Islet precursor cell (in vitro differentiated cells): ENCODE measurements around the gene ZNF468.
"Not testable (repeated sequence)": the region's sequence is repeated elsewhere in the genome, so short reads cannot be mapped to it uniquely, and the experiment has no call there.

Experiments used
- DNase-seq: peaks from one replicate; pipeline ENCODE4 v3.0.0-alpha.2; 2018

ZNF468 gene

GRCh38 chr19:52857378-52858191, at the start of gene ZNF468:
Gene ZNF468 (minus strand): TSS chr19:52857619. CDS start chr19:52854272, 3,347 bp downstream.
- DNase-seq, result peak; percentile 94

- not testable (repeated sequence) for DNase-seq
These were observed 46.8 kb upstream of the ZNF468 start for GRCh38 chr19:52904052-52904780.

- no peak for DNase-seq
These were observed 44.4 kb upstream of the ZNF468 start for GRCh38 chr19:52901842-52902241.

DNA sequence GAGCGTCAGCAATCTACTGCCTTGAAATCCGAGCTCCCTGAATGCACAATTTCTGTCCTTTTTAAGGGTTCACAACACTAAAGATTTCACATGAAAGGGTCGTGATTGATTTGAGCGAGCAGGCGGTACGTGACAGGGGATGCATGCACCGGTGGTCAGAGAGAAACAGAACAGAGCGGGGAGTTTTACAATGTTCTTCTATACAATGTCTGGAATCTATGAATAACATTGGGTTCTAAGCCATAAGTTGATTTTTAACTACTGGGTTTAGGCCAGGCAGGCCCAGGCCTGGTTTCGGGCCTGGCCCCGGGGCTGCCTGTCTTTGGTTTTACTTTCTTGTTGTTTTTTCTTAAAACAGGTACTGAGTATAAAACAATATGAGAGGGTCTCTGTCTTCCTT, 41.2 kb upstream of the ZNF468 start:
- not testable (repeated sequence) for DNase-seq

GRCh38 chr19:52898101-52898500, 40.7 kb upstream of the ZNF468 start:
- DNase-seq, result peak; percentile 74

GRCh38 chr19:52897138-52897935, 39.9 kb upstream of the ZNF468 start, which contains the start of gene ZNF320:
Gene ZNF320 (minus strand): TSS chr19:52897635. CDS start chr19:52890255, 7,380 bp downstream.
- peak; percentile 98 for DNase-seq

- DNase-seq, result peak; percentile 63
These were observed 39.2 kb upstream of the ZNF468 start for GRCh38 chr19:52896431-52897137.

GRCh38 chr19:52891336-52891735, 33.9 kb upstream of the ZNF468 start:
- no peak for DNase-seq

GRCh38 chr19:52889931-52890330, 32.5 kb upstream of the ZNF468 start:
- DNase-seq, result peak; percentile 64

DNA sequence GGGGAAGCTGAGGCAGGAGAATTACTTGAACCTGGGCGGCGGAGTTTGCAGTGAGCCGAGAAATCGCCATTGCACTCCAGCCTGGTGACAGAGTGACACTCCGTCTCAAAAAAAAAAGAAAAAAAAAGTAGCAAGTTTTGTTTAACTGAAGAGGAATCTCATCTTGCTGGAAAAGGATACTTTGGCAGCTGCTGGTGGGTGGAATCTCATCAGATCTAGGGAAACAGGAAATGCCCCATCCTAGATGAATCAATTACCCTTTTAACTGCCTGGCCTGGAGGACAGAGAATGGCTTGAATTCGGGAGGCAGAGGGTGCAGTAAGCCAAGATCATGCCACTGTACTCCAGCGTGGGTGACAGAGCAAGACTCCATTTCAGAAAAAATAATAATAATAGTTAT, 31.7 kb upstream of the ZNF468 start:
- no peak for DNase-seq

- DNase-seq, result no peak
These were observed 23.5 kb upstream of the ZNF468 start for GRCh38 chr19:52880895-52881389.

- DNase-seq, result not testable (repeated sequence)
These were observed 15.6 kb upstream of the ZNF468 start for GRCh38 chr19:52872996-52873395.

GRCh38 chr19:52871466-52871865, 14.0 kb upstream of the ZNF468 start:
- DNase-seq, result no peak

- DNase-seq, result not testable (repeated sequence)
These were observed 10.6 kb upstream of the ZNF468 start for GRCh38 chr19:52868031-52868430.

DNA sequence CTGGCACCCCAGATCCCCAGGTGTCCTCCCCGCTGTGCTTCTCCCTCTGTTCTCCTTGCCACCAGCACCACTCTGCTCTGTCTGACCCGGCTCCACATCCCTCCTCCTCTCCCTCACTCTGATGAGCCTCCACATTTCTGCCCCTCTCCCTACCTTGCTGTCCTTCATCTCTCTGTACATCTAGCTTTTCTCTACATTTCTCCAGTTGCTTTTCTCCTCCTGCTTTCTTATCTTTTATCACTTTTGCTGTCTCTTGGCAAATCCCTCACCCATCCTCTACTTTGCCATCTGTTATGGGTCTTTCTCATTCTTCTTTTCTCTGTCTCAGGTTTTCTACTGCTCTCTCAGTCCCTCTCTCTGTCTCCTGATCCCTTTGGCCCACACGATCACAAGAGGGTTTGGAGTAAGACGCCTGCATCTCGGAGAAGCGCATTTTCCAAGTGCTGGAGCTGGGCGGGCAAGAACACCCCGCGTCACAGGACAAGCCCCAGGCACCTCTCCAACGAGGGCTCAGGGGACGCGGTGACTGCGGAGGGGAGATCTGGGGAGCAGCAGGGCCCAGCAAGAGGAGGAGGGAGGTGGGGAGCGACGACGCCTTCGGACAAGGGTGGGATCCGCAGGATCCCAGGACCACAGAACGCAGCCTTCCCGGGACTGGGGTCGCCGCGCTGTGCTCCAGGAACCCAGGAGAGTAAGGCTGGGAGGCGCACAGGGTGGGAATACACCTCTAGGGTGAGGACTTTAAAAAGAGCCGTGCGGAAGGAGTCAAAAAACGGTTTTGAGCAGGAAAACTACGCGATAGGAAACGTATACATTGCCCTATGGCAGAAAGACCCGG, 660 bp downstream of the ZNF468 start:
- peak; percentile 50 for DNase-seq

GRCh38 chr19:52847352-52847751, 10.1 kb downstream of the ZNF468 start:
- not testable (repeated sequence) for DNase-seq

DNA sequence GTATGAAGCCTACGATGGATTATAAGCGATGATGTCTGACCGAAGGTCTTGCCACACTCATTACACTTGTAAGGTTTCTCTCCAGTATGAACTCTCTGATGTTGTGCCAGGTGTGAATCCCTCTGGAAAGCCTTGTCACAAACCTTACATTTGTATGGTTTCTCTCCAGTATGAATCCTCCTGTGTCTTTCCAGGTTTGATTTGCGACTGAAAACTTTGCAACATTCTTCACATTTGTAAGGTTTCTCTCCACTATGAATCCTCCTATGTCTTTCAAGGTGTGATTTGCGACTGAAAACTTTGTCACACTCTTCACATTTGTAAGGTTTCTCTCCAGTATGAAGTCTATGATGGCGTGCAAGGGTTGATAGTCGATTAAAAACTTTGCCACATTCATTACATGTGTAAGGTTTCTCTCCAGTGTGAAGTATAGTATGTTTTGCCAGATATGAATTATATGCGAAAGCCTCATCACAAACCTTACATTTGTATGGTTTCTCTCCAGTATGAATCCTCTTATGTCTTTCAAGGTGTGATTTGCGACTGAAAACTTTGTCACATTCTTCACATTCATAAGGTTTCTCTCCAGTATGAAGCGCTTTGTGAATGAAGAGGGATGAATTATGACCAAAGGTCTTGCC, 16.5 kb downstream of the ZNF468 start:
- DNase-seq, result not testable (repeated sequence)

DNA sequence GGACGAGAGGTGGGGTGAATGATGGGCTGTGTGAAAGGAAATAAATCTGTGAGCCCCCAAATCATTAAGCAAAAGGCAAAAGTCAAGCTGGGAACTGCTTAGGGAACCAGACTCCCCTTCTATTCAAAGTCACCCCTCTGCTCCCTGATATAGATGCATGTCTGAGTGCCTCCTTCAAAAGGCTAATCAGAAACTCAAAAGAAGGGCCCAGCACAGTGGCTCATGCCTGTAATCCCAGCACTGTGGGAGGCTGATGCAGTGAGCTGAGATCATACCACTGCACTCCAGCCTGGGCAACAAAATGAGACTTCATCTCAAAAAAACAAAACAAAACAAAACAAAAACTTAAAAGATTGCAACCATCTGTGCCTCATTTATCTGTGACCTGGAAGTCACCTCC, 23.1 kb downstream of the ZNF468 start:
- DNase-seq, result not testable (repeated sequence)

GRCh38 chr19:52833541-52833940, 23.9 kb downstream of the ZNF468 start:
- DNase-seq, result not testable (repeated sequence)

GRCh38 chr19:52829866-52830265, 27.6 kb downstream of the ZNF468 start:
- not testable (repeated sequence) for DNase-seq

DNA sequence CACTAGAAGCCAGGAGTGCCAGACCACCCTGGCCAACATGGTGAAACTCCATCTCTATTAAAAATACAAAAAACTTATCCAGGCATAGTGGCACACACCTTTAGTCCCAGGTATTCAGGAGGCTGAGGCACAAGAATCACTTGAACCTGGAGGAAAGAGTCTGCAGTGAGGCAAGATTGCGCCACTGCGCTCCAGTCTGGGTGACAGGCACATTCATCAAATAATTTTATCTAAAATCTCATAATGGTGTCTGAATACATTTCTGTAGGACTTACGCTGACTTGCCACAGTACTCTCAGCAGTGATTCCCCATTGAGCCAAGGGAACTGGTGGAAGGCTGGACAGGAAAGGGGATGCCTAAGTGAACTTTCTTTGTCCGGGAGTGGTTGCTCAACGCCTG, 31.7 kb downstream of the ZNF468 start:
- DNase-seq, result no peak
